ENCODE results near the gene GSKIP. TPM values are rescaled to one million over a fixed set of nuclear protein-coding genes. Genes with fewer than 3 reads are reported as not detected.

GSKIP gene, protein sequence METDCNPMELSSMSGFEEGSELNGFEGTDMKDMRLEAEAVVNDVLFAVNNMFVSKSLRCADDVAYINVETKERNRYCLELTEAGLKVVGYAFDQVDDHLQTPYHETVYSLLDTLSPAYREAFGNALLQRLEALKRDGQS
- total RNA-seq (2014; rRNA removed) (13.7 and 22.6 TPM in 2 replicates), Bru-seq, nascent RNA (percentile 68 among the genes with signal in this experiment), BruChase-seq, experiment 1, labeled RNA remaining after a 6-hour chase (percentile 84 among the genes with signal in this experiment), BruChase-seq, experiment 2, labeled RNA remaining after a 2-hour chase (percentile 81 among the genes with signal in this experiment)
- long read RNA-seq, transcript GSKIP-205 (4 exons, 2,218 nt): major isoform, 53 of 74 reads
- long read RNA-seq, partial matches to known transcripts: 12 of 74 reads
- long read RNA-seq, other reads (novel, unspliced or antisense): 8 of 74 reads

DNA sequence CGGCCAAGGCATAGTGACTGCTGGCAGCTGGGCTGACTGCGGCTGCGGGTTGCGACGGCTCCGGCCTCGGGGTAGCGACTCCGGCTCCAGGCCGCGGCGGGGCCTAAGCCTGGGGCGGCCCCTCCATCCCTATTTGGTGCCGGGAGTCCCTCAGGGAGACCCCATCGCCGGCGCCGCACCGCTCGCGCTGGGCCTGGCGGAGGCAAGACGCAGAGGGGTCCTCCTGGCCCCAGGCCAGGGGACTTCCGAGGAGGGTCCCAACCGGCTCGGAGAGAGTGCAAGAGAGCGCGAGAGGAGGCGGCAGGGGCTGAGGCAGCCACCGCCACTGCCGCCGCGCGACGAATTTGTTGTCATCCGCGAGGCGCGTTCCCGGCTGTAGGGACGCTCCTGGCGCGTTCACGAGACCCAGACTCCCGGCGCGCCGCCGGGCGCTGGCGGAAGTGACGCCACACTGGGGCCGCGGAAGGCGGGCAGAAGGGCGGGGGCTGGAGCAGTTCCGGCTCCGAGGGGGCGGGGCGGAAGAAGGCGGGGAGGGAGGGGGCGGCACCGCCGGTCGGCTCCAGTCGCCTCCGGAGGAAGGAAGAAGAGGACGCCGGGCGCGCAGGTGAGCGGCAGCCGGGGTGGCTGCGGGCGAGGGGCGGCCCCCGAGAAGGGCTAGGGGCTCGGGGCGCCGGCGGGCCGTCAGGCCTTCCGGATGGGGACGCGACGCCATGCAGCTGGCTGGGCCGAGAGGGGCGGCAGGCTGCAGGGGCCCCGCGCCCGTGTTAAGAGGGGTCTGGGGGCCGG is at the start of gene GSKIP, which contains the start of gene ATG2B:
Gene GSKIP, plus strand, starts transcription at position 562 of the 786 bp plus-strand sequence. CDS start 18,722 bp downstream, outside the sequence.
Gene ATG2B, minus strand, starts transcription at position 377 of the 786 bp plus-strand sequence. Its CDS starts 365 bp downstream, at position 12.
- peak within 1 kb of the TSS; percentile 83 for H3K4me3 ChIP-seq (ENCODE audit: low read length)
- H2AFZ ChIP-seq (ENCODE audit: low read length): peak within 1 kb of the TSS; percentile 96
- no TSS peak for BruUV-seq (replicated peaks)
- H3K27ac ChIP-seq (ENCODE audit: low read length): no peak within 1 kb of the TSS; the same call in 1 of the 2 replicates
- peak; percentile 91 for DNase-seq
- H3F3A ChIP-seq (ENCODE audit: low read length, unreplicated experiment): no peaks in the 10 kb centered on the region
- H3K4me1 ChIP-seq (ENCODE audit: insufficient read depth, low read length): peaks cover 21% of the 10 kb centered on the region
- peaks cover 93% of the 10 kb centered on the region for H3K79me2 ChIP-seq (ENCODE audit: low read length)
- ChIA-PET POLR2A (ENCODE audit: unreplicated experiment) (interaction anchor here (0.6 kb wide), 1 partner anchor 39 kb away, joined by 3 read pairs; no protein-coding TSS in a partner anchor), CTCF (no interaction called here)
- no peak for TF ChIP-seq EZH2 (IDR thresholded peaks at IDR 0.05; ENCODE audit: low read length, unreplicated experiment)
- no peak for TF ChIP-seq EZH2phosphoT487 (IDR thresholded peaks at IDR 0.05; ENCODE audit: borderline replicate concordance, low read length)
- TF ChIP-seq, protein P1, sequence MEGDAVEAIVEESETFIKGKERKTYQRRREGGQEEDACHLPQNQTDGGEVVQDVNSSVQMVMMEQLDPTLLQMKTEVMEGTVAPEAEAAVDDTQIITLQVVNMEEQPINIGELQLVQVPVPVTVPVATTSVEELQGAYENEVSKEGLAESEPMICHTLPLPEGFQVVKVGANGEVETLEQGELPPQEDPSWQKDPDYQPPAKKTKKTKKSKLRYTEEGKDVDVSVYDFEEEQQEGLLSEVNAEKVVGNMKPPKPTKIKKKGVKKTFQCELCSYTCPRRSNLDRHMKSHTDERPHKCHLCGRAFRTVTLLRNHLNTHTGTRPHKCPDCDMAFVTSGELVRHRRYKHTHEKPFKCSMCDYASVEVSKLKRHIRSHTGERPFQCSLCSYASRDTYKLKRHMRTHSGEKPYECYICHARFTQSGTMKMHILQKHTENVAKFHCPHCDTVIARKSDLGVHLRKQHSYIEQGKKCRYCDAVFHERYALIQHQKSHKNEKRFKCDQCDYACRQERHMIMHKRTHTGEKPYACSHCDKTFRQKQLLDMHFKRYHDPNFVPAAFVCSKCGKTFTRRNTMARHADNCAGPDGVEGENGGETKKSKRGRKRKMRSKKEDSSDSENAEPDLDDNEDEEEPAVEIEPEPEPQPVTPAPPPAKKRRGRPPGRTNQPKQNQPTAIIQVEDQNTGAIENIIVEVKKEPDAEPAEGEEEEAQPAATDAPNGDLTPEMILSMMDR (conservative IDR thresholded peaks at IDR 0.05; ENCODE audit: low read depth, low read length): no peak
- intact Hi-C loops (cut with micrococcal nuclease): loop anchor here (1.0 to 10.0 kb wide), 4 partner anchors 28 to 139 kb away; partner anchors contain the start of gene PAPOLA
- no peaks in the 10 kb centered on the region for H3K9me2 ChIP-seq (replicated peaks; ENCODE audit: low read length)
- H3K27me3 ChIP-seq (ENCODE audit: low read length): no peaks in the 10 kb centered on the region
- no peaks in the 10 kb centered on the region for H3K9me3 ChIP-seq (ENCODE audit: low read length)
- H3K36me3 ChIP-seq (ENCODE audit: low read depth, low read length): no peaks in the 10 kb centered on the region
- peak; percentile 72 for ATAC-seq
- peak within 1 kb of the TSS; percentile 76 for H3K9ac ChIP-seq (ENCODE audit: low read length)
- peak within 1 kb of the TSS; percentile 98 for H3K4me2 ChIP-seq (ENCODE audit: low read length)
- H4K20me1 ChIP-seq (ENCODE audit: low read length): peaks cover 5% of the 10 kb centered on the region; the same call in 1 of the 2 replicates

DNA sequence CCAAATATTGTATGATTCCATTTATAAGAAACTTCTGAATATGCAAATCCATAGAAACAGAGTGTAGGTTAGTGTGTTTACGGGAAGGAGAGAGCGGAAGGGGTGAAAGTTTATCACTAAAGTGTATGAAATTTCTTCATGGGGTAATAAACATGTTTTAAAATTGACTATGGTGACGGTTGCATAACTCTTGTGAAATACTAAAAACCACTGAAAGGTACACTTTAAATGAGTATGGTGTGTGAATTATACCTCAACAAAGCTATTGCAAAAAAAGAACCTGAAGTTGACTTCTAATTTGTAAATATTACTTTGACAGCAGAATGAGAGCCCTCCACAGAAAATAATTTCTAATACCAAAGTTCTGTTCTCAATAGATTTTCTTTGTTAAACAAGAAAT is 47.2 kb upstream of the GSKIP start:
- intact Hi-C loops (cut with micrococcal nuclease): no loop called here

More for the DNA sequence above, 47.2 kb upstream of the GSKIP start:
- no peak overlapping the region for H2AFZ ChIP-seq (ENCODE audit: low read length)
- no peaks in the 10 kb centered on the region for H3K9me2 ChIP-seq (replicated peaks; ENCODE audit: low read length)
- no peaks in the 10 kb centered on the region for H3F3A ChIP-seq (ENCODE audit: low read length, unreplicated experiment)
- CTCF ChIA-PET: no interaction called here
- H3K9me3 ChIP-seq (ENCODE audit: low read length): no peaks in the 10 kb centered on the region
- no peak overlapping the region for H3K4me3 ChIP-seq (ENCODE audit: low read length)
- no peaks in the 10 kb centered on the region for H3K4me1 ChIP-seq (ENCODE audit: insufficient read depth, low read length)
- POLR2A ChIA-PET (ENCODE audit: unreplicated experiment): no interaction called here
- no peak overlapping the region for H3K4me2 ChIP-seq (ENCODE audit: low read length)
- BruUV-seq (replicated peaks): no TSS peak
- H4K20me1 ChIP-seq (ENCODE audit: low read length): no peaks in the 10 kb centered on the region
- H3K9ac ChIP-seq (ENCODE audit: low read length): no peak overlapping the region
- ATAC-seq (no peak), DNase-seq (no peak)
- no peaks in the 10 kb centered on the region for H3K79me2 ChIP-seq (ENCODE audit: low read length)
- no peaks in the 10 kb centered on the region; the same call in 1 of the 2 replicates for H3K36me3 ChIP-seq (ENCODE audit: low read depth, low read length)
- no peak overlapping the region for H3K27ac ChIP-seq (ENCODE audit: low read length)
- TF ChIP-seq EZH2phosphoT487 (IDR thresholded peaks at IDR 0.05; ENCODE audit: borderline replicate concordance, low read length) (no peak), EZH2 (IDR thresholded peaks at IDR 0.05; ENCODE audit: low read length, unreplicated experiment) (no peak)
- TF ChIP-seq, protein P1 (conservative IDR thresholded peaks at IDR 0.05; ENCODE audit: low read depth, low read length): no peak
- H3K27me3 ChIP-seq (ENCODE audit: low read length): no peaks in the 10 kb centered on the region
